Measurements from ENCODE around the gene KRT81. TPM values are rescaled to one million over a fixed set of nuclear protein-coding genes. Genes with fewer than 3 reads are reported as not detected.

The KRT81 gene
- total RNA-seq, 4 donors from 2014 or later = not detected

- TF ChIP-seq, protein P1, sequence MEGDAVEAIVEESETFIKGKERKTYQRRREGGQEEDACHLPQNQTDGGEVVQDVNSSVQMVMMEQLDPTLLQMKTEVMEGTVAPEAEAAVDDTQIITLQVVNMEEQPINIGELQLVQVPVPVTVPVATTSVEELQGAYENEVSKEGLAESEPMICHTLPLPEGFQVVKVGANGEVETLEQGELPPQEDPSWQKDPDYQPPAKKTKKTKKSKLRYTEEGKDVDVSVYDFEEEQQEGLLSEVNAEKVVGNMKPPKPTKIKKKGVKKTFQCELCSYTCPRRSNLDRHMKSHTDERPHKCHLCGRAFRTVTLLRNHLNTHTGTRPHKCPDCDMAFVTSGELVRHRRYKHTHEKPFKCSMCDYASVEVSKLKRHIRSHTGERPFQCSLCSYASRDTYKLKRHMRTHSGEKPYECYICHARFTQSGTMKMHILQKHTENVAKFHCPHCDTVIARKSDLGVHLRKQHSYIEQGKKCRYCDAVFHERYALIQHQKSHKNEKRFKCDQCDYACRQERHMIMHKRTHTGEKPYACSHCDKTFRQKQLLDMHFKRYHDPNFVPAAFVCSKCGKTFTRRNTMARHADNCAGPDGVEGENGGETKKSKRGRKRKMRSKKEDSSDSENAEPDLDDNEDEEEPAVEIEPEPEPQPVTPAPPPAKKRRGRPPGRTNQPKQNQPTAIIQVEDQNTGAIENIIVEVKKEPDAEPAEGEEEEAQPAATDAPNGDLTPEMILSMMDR (IDR thresholded peaks at IDR 0.05) = no peak
- TF ChIP-seq POLR2A (IDR thresholded peaks at IDR 0.05) = no peak
- no peaks in the 10 kb centered on the region for H3K4me1 ChIP-seq
- no peak for DNase-seq
- WGBS, 2 donors = 39 to 71% methylated on average over 2 to 6 of the region's 11 CpGs
- intact Hi-C loops (cut with DNase I) = no loop called here
- H3K36me3 ChIP-seq = no peaks in the 10 kb centered on the region
- H3K27me3 ChIP-seq = peaks cover 0 to 61% (median 0%) of the 10 kb centered on the region in 4 donors
- H3K9me3 ChIP-seq = no peaks in the 10 kb centered on the region
- no peak overlapping the region for H3K4me3 ChIP-seq
- no peak overlapping the region for H3K27ac ChIP-seq
These were observed 27.8 kb upstream of the KRT81 start for GRCh38 chr12:52319097-52319496.

DNA sequence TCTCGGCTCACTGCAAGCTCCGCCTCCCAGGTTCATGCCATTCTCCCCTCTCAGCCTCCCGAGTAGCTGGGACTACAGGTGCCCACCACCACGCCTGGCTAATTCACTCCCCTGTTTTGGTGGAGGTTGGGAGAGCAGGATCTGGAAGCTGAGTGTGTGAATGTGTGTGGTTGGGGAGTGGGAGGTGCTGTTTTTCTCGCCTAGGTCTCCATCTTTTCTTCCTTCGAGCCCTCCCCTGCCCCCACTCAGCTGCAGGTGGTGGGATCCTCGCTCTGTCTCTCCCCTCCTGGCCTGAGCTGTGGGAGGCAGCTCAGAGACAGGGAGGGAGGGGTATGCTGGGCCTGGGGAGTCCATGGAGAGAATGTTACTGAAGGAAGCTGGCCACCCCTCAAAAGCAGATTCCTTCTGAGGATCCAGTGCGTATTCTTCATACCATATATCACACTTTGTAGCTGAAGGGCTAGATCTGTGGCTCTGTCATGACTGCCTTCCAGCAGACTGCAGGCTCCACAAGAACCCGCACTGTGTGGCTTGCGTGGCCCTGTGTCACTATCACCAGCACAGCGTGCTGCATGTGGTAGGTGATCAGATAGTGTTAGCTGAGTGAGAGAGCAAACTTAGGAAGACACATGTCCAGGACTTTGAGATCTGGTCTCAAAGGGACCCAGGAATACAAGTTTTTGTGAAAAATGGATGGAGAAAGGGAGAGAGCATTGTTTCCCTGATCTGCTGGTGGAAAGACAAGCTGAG, 27.1 kb upstream of the KRT81 start:
- H3K9me3 ChIP-seq = no peaks in the 10 kb centered on the region
- no peak for DNase-seq
- intact Hi-C loops (cut with DNase I) = no loop called here
- no peak overlapping the region for H3K27ac ChIP-seq
- no peak overlapping the region for H3K4me3 ChIP-seq
- TF ChIP-seq, protein P1 (IDR thresholded peaks at IDR 0.05) = no peak
- TF ChIP-seq POLR2A (IDR thresholded peaks at IDR 0.05) = no peak
- peaks cover 0 to 66% (median 0%) of the 10 kb centered on the region in 4 donors for H3K27me3 ChIP-seq
- 87 to 97% methylated on average over 9 to 10 of the region's 11 CpGs for WGBS, 2 donors
- no peaks in the 10 kb centered on the region for H3K4me1 ChIP-seq
- no peaks in the 10 kb centered on the region for H3K36me3 ChIP-seq

DNA sequence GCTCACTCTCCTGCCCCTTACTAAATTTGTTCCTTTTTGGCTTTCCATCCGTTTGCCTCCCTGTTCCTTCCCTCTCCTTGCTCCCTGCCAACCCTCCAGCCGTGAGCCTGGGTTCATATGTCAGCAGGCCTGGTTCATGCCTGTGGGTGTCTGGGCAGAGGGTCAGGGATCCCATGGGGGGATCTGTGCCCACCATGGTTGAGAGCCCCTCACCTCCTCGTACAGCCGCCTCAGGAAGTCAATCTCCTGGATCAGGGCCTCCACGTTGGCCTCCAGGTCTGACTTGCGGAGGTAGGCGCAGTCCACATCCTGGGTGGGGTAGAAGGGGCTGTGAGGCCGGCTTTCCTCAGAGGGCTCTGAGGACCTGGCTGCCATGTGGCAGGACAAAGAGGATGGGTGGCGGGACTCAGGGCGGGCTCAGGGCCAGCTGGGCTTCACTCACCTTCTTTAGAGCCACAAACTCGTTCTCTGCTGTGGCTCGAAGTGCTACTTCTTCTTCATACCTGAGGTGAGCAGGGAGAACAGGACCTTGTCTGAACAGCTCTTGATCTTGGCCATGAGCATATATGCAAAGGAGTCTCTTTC, 26.2 kb upstream of the KRT81 start:
- Histone ChIP-seq H3K36me3 (no peaks in the 10 kb centered on the region), H3K27ac (no peak overlapping the region), H3K9me3 (no peaks in the 10 kb centered on the region), H3K4me1 (no peaks in the 10 kb centered on the region), H3K27me3 (peaks cover 0 to 66% (median 0%) of the 10 kb centered on the region in 4 donors), H3K4me3 (no peak overlapping the region)
- 76 to 84% methylated on average over 3 to 4 of the region's 12 CpGs for WGBS, 2 donors
- intact Hi-C loops (cut with DNase I) = no loop called here
- DNase-seq = no peak
- TF ChIP-seq, protein P1 (IDR thresholded peaks at IDR 0.05) = no peak
- no peak for TF ChIP-seq POLR2A (IDR thresholded peaks at IDR 0.05)

DNA sequence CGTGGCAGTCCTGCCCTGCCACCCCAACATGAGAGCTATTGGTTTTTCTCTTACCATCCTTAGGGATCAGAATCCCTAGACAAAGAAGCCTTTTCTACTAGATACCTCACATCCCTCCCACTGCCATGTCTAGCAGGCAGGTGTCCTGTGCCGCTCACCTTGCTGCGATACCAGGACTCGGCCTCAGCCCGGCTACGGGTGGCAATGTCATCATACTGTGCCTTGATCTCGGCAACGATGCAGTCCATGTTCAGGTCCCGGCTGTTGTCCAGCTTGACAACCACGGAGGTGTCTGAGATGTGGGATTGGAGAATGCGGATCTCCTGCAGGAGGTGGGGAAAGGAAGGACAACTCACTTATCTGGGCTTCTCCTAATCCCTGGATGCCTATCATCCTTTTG, 25.4 kb upstream of the KRT81 start:
- 84 to 87% methylated on average over 4 to 11 of the region's 11 CpGs for WGBS, 2 donors
- no peak overlapping the region for H3K4me3 ChIP-seq
- no peaks in the 10 kb centered on the region for H3K9me3 ChIP-seq
- intact Hi-C loops (cut with DNase I) = no loop called here
- H3K4me1 ChIP-seq = no peaks in the 10 kb centered on the region
- no peak overlapping the region for H3K27ac ChIP-seq
- no peaks in the 10 kb centered on the region for H3K36me3 ChIP-seq
- peaks cover 0 to 67% (median 0%) of the 10 kb centered on the region in 4 donors for H3K27me3 ChIP-seq
- no peak for TF ChIP-seq POLR2A (IDR thresholded peaks at IDR 0.05)
- TF ChIP-seq, protein P1 (IDR thresholded peaks at IDR 0.05) = no peak
- no peak for DNase-seq

DNA sequence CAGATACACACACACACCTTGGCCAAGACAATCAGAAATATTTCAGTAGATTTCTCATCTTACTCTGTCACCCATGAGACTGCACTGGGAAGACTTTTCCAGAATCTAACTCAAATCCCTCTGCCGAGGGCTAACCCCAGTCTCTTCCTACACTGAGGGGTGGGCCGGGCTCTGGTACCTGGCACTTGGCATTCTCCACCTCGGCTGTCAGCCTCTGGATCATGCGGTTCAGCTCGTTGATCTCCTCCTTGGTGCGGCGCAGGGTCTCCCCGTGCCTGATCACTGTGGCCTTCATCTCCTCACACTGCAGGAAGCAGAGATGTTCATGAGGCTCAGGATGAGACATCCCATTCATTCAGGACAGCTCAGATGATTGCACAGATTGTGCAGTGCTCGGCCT, 25.0 kb upstream of the KRT81 start:
- H3K9me3 ChIP-seq = no peaks in the 10 kb centered on the region
- WGBS, 2 donors = 64 to 83% methylated on average over 2 to 6 of the region's 9 CpGs
- H3K4me3 ChIP-seq = no peak overlapping the region
- no peak for TF ChIP-seq POLR2A (IDR thresholded peaks at IDR 0.05)
- TF ChIP-seq, protein P1 (IDR thresholded peaks at IDR 0.05) = no peak
- no peaks in the 10 kb centered on the region for H3K4me1 ChIP-seq
- no peak overlapping the region for H3K27ac ChIP-seq
- peaks cover 0 to 67% (median 0%) of the 10 kb centered on the region in 4 donors for H3K27me3 ChIP-seq
- DNase-seq = no peak
- H3K36me3 ChIP-seq = no peaks in the 10 kb centered on the region
- intact Hi-C loops (cut with DNase I) = no loop called here
